Stimulated activated CD8-positive, alpha-beta memory T cell treated with anti-CD3 and anti-CD28 coated beads, Interleukin-2, amount 100 ng/mL, for 1 hour (primary cell): ENCODE results near the gene GCSAML.
"Not testable (repeated sequence)": the region's sequence is repeated elsewhere in the genome, so short reads cannot be mapped to it uniquely, and the experiment has no call there.

ENCODE experiments used
- DNase-seq, 2 donors: peaks; one replicate each; pipeline ENCODE4 v3.0.0-alpha.2; 2020; ENCODE audit warnings: low read depth in 2 of 2

Gene GCSAML

GRCh38 chr1:247548769-247549182, at the start of gene GCSAML:
Gene GCSAML, plus strand, starts transcription at chr1:247549134. Its CDS starts 58 bp downstream, at chr1:247549192.
- no peak for DNase-seq

DNA sequence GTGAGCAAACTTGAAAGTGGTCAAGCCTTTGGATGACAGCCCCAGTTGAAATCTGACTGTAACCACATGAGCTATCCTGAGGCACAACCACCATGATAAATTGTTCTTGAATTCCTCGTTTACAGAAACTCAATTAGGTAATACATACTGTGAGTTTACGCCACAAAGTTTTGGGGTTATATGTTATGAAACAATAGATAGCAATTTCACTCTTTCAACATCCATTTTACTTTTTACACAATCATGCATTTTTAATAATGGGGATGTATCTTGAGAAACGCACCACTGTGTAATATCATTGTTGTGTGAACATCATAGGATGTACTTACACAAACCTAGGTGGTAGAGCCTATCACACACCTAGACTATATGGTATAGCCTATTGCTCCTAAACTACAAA, 48.1 kb upstream of the GCSAML start:
- no peak for DNase-seq

- DNase-seq, result no peak
Measured at GRCh38 chr1:247506831-247507230, 42.1 kb upstream of the GCSAML start.

DNA sequence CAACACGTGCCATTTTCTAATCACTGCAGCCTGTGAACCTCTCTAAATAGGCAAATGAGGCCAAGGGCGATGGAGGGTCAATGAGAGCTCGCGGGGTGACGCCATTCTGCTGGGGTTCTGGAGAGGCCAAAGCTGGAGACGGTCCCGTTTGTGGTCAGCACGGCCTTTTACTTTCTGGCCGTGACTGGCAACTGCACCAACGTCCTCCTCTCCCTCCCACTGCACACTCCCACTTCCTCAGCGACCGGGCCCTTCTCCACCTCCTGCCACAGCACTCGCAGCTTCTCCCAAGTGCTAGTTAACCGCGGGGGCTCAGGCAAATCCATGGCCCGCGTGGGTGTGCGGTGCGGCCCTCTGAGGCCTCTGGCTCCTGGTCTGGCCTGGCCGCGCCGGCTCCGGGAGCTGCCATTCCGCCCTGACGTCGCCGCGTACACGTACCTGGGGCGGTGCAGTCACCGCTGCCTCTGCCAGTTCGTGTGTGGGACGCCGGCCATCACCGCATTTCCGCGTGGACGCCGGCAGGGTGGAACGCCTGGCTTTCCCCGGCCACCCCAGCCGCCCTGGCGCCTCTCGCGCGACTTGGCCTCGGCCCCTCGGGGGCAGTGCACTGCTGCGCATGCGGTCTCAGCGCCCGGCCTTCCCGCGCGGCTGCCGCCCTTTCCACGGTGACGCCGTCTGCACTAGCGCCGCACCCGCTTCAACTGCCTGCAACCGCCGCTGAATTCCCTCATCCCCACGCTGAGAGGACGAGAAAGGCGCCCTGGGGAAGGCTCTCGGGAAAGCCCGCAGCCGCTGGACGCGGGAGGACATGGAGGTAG, 30.9 kb upstream of the GCSAML start:
- DNase-seq, result no peak

GRCh38 chr1:247518613-247518891, 30.4 kb upstream of the GCSAML start:
- no peak for DNase-seq

DNA sequence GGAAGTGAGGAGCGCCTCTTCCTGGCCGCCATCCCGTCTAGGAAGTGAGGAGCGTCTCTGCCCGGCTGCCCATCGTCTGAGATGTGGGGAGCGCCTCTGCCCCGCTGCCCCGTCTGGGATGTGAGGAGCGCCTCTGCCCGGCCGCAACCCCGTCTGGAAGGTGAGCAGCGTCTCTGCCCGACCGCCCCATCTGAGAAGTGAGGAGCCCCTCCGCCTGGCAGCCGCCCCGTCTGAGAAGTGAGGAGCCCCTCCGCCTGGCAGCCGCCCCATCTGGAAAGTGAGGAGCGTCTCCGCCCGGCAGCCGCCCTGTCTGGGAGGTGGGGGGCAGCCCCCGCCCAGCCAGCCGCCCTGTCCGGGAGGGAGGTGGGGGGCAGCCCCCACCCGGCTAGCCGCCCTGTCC, 27.0 kb upstream of the GCSAML start:
- not testable (repeated sequence) for DNase-seq

GRCh38 chr1:247528812-247529474, 20.0 kb upstream of the GCSAML start:
- no peak for DNase-seq

- no peak for DNase-seq
Measured at GRCh38 chr1:247529771-247530355, 19.1 kb upstream of the GCSAML start.

DNA sequence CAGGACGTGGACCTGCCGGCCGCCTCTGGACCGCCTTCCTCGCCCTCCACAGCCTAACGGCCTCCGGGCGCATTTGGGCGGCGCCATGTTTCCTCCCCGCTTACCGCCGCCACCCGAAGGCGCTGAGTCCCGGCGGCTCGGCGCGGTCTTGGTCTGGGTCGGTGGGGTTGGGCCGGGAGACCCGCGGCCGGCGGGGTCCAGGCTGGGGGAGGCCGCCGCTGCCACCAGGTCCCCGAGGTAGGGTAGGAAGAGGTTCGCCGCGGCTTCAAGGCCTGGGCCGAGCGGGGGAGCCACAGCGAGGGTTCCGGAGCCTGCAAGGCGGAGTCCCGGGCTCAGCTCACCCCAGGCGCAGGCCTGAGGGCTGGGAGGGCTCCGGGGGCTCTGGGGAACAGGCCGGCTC, 18.1 kb upstream of the GCSAML start:
- DNase-seq, result no peak

DNA sequence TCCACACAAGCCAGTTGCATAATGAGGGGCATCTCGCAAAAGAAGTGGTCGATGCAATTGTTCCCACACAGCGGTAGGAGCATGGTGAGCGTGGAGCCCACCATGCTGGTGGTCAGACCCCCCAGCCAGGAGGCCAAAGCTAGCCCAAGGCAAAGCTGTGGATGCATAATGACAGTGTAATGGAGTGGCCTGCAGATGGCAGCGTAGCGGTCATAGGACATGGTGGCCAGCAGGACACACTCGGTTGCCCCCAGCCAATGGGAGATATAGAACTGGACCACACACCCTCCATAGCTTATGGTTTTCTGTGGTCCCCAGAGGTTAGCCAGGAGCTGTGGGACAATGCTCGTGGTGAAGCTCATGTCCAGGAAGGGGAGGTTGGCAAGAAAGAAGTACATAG, 17.0 kb upstream of the GCSAML start:
- DNase-seq, result no peak

- no peak for DNase-seq
Measured at GRCh38 chr1:247535402-247535801, 13.5 kb upstream of the GCSAML start.

DNA sequence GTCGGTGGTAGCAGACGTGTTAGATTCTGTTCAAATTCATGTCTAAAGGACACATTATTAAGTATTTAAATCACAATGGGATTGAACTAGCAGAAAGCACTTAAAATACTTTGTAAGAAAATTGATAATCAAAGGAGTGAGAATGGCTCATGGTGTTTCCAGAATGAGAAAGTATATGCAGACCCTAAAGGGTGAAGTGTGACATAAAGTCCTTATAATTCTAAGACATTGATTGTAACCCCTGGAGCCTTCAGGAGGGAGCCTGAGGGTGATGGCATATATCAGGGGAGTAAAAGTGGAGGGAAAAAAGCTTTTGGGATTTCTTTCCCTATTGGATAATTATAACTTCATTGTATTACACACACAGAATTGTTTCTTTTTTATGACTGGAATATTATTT, 12.6 kb upstream of the GCSAML start, which contains the start of gene OR2C3:
TSS of gene OR2C3 (minus strand) at position 101 of the 400 bp plus-strand sequence. CDS start 3,929 bp downstream, outside the sequence.
- no peak for DNase-seq

DNA sequence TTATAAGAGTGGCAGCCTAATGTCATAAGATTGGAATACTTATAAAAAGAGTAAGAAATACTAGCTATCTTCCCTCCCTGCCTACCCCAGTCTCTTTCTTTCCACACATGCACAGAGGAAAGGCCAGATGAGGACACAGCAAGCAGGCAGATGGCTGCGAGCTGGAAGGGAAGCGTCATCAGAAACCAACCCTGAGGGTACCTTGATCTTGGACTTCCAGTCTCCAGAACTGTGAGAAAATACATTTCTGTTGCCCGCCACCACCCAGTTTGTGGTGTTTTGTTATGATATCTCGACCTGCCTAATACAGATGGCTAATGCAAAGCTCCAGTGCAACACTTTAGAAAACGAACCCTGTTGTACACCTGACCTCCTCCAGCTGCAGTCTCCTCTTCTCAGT, 10.4 kb upstream of the GCSAML start:
- DNase-seq, result no peak

- DNase-seq, result no peak
Measured at GRCh38 chr1:247539215-247539614, 9.7 kb upstream of the GCSAML start.

- DNase-seq, result no peak
Measured at GRCh38 chr1:247540581-247540980, 8.4 kb upstream of the GCSAML start.

- no peak for DNase-seq
Measured at GRCh38 chr1:247542811-247543210, 6.1 kb upstream of the GCSAML start.

- DNase-seq, result no peak
Measured at GRCh38 chr1:247548092-247548491, 842 bp upstream of the GCSAML start.

- DNase-seq, result no peak
Measured at GRCh38 chr1:247551721-247552120, 2.8 kb downstream of the GCSAML start.

- DNase-seq, result no peak
Measured at GRCh38 chr1:247552231-247552630, 3.3 kb downstream of the GCSAML start.

- DNase-seq, result no peak
Measured at GRCh38 chr1:247557926-247558674, 9.2 kb downstream of the GCSAML start.

DNA sequence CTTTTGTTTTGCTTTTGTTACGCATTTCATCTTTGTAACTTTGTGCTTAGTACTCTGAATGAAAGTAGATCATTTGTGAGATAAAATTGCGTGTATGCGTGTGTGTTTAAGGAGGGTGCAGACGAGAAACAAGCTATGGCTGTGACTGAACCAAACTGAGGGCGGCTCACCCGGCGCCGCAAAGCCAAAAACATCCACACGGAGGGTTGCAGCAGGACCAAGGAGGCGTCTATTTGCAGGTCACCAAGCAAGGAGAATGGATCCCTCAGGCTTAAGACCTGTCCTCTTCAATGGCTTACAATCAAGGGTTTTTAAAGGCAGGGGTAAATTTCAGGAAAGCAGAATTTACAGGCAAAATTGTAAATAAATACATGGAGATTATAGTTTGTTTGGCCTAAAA, 12.8 kb downstream of the GCSAML start:
- DNase-seq, result no peak

GRCh38 chr1:247562198-247562597, 13.3 kb downstream of the GCSAML start:
- DNase-seq, result no peak
